ENCODE measurements around the gene BBIP1. TPM values are rescaled to one million over a fixed set of nuclear protein-coding genes. Genes with fewer than 3 reads are reported as not detected.

Gene BBIP1
- total and polyA plus RNA-seq, 9 of the 15 experiments (the other 6 are each of a cell fraction or from before 2014, with no cell fraction given), result 5.2 to 31.0 (median 19.4) TPM

DNA sequence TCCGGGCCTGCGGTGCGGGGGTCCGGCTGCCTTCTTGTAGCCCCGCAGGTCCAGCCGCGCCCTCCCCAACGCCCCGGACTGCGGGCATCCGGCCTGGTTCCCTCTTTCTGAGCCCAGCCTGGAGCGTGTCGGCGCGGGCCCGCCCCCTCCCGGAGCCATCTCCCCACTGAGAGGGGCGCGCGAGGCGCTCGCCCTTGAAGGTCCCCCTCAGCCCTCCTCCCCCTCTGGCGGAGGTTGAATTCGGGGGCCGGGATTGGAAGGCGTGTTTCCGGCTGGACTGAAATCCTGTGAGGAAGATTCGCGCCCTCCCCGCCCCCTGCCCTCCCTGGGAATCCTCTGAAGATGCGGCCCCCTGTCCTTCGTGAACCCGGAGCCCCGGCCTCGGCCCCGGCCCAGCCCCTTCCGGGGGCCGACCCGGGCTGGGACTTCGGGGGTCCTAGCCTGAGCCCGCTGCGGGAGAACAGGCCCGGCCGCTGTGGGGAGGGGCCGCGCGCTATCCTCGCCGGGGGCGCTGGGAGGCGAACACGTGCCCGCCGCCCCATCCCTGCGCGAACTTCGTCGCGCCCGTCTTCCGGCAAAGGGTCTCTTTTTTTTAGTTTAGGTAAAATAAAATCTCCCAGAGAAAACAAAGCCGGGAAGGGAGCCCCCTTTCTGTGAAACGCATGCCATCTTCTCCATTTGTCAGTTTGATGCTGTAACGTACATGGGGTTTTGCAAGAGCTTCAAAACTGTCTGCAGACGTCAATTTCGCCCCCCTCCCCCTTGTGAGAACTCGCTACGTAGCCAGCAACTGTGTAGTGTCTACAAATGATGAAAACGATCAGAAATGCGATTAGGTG lies 46.6 kb downstream of the BBIP1 start (continued):
- TF ChIP-seq FIP1L1 (IDR thresholded peaks at IDR 0.05; ENCODE audit: low read depth, low read length, poor library complexity, severe bottlenecking) (peak; percentile 58), ESRRA (IDR thresholded peaks at IDR 0.05; ENCODE audit: borderline replicate concordance, low read depth) (0 out of 2 replicates have a peak, but pooled peaks have one; percentile 22), CHD2 (IDR thresholded peaks at IDR 0.05; ENCODE audit: low read depth, low read length) (no peak), CREB1 (IDR thresholded peaks at IDR 0.05) (peak; percentile 79), CREB1 (CRISPR knock-in tag; IDR thresholded peaks at IDR 0.05) (peak; percentile 36; the same call in 1 of the 2 replicates), ZNF830 (CRISPR knock-in tag; IDR thresholded peaks at IDR 0.05) (no peak), ZSCAN32 (CRISPR knock-in tag; IDR thresholded peaks at IDR 0.05) (no peak), ZBED1 (IDR thresholded peaks at IDR 0.05) (no peak), SRSF1 (IDR thresholded peaks at IDR 0.05; ENCODE audit: low read depth, low read length) (no peak), ZNF644 (tag; IDR thresholded peaks at IDR 0.05; ENCODE audit: low read depth) (no peak)
- TF ChIP-seq, protein P1, sequence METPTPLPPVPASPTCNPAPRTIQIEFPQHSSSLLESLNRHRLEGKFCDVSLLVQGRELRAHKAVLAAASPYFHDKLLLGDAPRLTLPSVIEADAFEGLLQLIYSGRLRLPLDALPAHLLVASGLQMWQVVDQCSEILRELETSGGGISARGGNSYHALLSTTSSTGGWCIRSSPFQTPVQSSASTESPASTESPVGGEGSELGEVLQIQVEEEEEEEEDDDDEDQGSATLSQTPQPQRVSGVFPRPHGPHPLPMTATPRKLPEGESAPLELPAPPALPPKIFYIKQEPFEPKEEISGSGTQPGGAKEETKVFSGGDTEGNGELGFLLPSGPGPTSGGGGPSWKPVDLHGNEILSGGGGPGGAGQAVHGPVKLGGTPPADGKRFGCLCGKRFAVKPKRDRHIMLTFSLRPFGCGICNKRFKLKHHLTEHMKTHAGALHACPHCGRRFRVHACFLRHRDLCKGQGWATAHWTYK (CRISPR knock-in tag; IDR thresholded peaks at IDR 0.05), result 0 out of 2 replicates have a peak, but pooled peaks have one; percentile 17
- TF ChIP-seq, protein P2, sequence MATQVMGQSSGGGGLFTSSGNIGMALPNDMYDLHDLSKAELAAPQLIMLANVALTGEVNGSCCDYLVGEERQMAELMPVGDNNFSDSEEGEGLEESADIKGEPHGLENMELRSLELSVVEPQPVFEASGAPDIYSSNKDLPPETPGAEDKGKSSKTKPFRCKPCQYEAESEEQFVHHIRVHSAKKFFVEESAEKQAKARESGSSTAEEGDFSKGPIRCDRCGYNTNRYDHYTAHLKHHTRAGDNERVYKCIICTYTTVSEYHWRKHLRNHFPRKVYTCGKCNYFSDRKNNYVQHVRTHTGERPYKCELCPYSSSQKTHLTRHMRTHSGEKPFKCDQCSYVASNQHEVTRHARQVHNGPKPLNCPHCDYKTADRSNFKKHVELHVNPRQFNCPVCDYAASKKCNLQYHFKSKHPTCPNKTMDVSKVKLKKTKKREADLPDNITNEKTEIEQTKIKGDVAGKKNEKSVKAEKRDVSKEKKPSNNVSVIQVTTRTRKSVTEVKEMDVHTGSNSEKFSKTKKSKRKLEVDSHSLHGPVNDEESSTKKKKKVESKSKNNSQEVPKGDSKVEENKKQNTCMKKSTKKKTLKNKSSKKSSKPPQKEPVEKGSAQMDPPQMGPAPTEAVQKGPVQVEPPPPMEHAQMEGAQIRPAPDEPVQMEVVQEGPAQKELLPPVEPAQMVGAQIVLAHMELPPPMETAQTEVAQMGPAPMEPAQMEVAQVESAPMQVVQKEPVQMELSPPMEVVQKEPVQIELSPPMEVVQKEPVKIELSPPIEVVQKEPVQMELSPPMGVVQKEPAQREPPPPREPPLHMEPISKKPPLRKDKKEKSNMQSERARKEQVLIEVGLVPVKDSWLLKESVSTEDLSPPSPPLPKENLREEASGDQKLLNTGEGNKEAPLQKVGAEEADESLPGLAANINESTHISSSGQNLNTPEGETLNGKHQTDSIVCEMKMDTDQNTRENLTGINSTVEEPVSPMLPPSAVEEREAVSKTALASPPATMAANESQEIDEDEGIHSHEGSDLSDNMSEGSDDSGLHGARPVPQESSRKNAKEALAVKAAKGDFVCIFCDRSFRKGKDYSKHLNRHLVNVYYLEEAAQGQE (IDR thresholded peaks at IDR 0.05; ENCODE audit: borderline replicate concordance), result 0 out of 2 replicates have a peak, but pooled peaks have one; percentile 3
- TF ChIP-seq, protein P2 (CRISPR knock-in tag; IDR thresholded peaks at IDR 0.05; ENCODE audit: low read depth), result no peak
- TF ChIP-seq, protein P3, sequence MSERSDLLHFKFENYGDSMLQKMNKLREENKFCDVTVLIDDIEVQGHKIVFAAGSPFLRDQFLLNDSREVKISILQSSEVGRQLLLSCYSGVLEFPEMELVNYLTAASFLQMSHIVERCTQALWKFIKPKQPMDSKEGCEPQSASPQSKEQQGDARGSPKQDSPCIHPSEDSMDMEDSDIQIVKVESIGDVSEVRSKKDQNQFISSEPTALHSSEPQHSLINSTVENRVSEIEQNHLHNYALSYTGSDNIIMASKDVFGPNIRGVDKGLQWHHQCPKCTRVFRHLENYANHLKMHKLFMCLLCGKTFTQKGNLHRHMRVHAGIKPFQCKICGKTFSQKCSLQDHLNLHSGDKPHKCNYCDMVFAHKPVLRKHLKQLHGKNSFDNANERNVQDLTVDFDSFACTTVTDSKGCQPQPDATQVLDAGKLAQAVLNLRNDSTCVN (CRISPR knock-in tag; IDR thresholded peaks at IDR 0.05), result no peak
- TF ChIP-seq, protein P4, sequence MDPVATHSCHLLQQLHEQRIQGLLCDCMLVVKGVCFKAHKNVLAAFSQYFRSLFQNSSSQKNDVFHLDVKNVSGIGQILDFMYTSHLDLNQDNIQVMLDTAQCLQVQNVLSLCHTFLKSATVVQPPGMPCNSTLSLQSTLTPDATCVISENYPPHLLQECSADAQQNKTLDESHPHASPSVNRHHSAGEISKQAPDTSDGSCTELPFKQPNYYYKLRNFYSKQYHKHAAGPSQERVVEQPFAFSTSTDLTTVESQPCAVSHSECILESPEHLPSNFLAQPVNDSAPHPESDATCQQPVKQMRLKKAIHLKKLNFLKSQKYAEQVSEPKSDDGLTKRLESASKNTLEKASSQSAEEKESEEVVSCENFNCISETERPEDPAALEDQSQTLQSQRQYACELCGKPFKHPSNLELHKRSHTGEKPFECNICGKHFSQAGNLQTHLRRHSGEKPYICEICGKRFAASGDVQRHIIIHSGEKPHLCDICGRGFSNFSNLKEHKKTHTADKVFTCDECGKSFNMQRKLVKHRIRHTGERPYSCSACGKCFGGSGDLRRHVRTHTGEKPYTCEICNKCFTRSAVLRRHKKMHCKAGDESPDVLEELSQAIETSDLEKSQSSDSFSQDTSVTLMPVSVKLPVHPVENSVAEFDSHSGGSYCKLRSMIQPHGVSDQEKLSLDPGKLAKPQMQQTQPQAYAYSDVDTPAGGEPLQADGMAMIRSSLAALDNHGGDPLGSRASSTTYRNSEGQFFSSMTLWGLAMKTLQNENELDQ (CRISPR knock-in tag; IDR thresholded peaks at IDR 0.05; ENCODE audit: borderline replicate concordance), result no peak

All from K562 (cell line).